Effector memory CD4-positive, alpha-beta T cell (primary cell): Measurements from ENCODE around the gene NTSR2.

Experiments used
- DNase-seq, 3 donors: peaks; one replicate each; pipeline ENCODE4 v3.0.0-alpha.2; 2020
- H3K27ac ChIP-seq: 2 replicates; pipeline ENCODE4 v1.7.0; 2013; ENCODE audit warnings: mild to moderate bottlenecking, low read length, moderate library complexity; ENCODE audit not compliant: insufficient read depth, poor library complexity, severe bottlenecking
- H3K27me3 ChIP-seq: replicated peaks from 2 replicates; pipeline ENCODE4 v1.7.0; 2013; ENCODE audit warnings: mild to moderate bottlenecking, low read length; ENCODE audit not compliant: insufficient read depth, control insufficient read depth, poor library complexity, severe bottlenecking
- H3K36me3 ChIP-seq: 2 replicates; pipeline ENCODE4 v1.7.0; 2013; ENCODE audit warnings: mild to moderate bottlenecking, low read length, moderate library complexity; ENCODE audit not compliant: control insufficient read depth, insufficient read depth
- H3K4me1 ChIP-seq: 2 replicates; pipeline ENCODE4 v1.7.0; 2013; ENCODE audit warnings: low read length, mild to moderate bottlenecking; ENCODE audit not compliant: control insufficient read depth, insufficient read depth, poor library complexity, severe bottlenecking
- H3K4me3 ChIP-seq: 2 replicates; pipeline ENCODE4 v1.7.0; 2013; ENCODE audit warnings: low read length, low read depth, mild to moderate bottlenecking; ENCODE audit not compliant: insufficient read depth, poor library complexity, severe bottlenecking
- H3K9me3 ChIP-seq: 2 replicates; pipeline ENCODE4 v1.7.0; 2013; ENCODE audit warnings: mild to moderate bottlenecking, low read length, moderate library complexity; ENCODE audit not compliant: control insufficient read depth

Gene NTSR2

DNA sequence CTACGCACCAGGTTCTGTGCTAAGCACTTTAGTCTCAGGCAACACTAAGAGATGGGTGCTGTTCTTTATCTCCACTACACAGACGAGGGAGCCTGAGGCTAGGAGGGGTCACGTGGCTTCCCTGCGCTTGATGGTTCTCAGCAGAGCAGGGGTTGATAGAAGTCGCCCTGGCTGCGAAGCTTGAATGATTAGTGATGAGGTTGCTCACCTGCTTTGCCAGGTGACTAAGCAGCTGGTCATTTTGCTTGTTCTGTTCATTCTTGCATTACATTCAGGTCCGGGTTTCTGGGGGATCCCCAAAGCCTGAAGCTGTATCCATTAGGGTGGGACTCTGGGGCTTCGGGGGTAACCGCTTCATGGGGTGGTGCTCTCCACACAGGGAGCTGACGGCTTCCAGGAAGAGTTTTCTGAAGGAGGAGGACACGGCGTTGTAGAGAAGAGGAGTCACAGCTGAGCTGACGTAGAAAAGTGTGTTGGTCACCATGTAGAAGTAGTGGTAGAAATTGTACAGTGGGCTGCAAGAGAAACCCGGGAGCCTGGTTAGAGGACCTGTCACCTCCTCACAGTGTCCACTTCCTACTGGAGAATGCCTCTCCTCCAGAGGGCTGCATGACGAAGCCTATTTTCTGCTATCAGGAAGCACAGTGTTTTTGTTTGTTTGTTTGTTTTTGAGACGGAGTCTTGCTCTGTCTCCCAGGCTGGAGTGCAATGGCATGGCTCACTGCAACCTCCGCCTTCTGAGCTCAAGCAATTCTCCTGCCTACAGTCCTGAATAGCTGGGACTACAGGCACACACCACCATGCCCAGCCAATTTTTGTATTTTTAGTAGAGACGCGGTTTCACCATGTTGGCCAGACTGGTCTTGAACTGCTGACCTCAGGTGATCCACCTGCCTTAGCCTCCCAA is 11.5 kb downstream of the NTSR2 start:
- Histone ChIP-seq H3K27ac (no peak overlapping the region), H3K4me3 (no peak overlapping the region), H3K27me3 (no peaks in the 10 kb centered on the region), H3K36me3 (no peaks in the 10 kb centered on the region), H3K9me3 (no peaks in the 10 kb centered on the region), H3K4me1 (no peaks in the 10 kb centered on the region)
- no peak for DNase-seq

DNA sequence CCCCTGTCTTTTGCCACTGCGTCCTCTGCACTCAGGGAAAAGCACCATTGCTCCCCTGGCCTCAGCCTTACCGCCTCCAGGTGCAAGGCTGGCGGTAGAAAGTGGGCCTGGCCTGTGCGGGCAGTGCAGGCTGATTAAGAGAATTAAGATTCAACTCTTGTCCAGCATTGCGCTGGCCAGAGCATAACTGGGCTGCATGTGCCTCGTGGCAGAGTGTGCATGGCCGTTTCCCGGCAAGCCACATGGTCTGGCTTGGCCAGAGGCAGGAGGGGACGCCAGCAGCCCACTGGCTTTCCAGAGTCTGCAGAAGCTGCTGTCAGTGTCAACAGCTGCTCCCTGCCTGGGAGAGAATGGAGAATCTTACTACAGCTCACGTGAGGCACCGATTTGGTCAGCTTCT is 12.3 kb downstream of the NTSR2 start:
- no peaks in the 10 kb centered on the region for H3K27me3 ChIP-seq
- H3K27ac ChIP-seq, result no peak overlapping the region
- no peak overlapping the region for H3K4me3 ChIP-seq
- no peaks in the 10 kb centered on the region for H3K9me3 ChIP-seq
- no peaks in the 10 kb centered on the region for H3K4me1 ChIP-seq
- H3K36me3 ChIP-seq, result no peaks in the 10 kb centered on the region
- no peak for DNase-seq

DNA sequence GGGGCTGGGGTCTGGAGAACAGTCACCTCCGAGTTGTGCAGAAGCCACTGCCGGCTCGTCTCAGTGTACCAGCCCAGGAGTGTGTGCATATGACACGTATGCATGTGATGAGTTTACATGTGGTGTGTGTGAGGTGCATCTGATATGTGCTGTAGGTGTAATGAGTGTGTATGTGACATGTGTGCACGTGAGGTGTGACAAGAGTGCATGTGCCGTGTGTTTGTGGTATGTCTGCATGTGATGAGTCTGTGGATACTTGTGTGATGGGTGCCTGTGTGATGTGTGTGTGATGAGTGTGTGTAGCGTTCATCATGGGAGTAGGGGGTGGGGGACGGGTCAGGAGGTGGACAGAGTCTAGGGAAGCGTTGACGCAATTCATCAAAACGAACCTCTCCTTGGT is 12.8 kb downstream of the NTSR2 start:
- no peak for DNase-seq
- Histone ChIP-seq H3K4me3 (no peak overlapping the region), H3K36me3 (no peaks in the 10 kb centered on the region), H3K9me3 (no peaks in the 10 kb centered on the region), H3K27ac (no peak overlapping the region), H3K4me1 (no peaks in the 10 kb centered on the region), H3K27me3 (no peaks in the 10 kb centered on the region)

DNA sequence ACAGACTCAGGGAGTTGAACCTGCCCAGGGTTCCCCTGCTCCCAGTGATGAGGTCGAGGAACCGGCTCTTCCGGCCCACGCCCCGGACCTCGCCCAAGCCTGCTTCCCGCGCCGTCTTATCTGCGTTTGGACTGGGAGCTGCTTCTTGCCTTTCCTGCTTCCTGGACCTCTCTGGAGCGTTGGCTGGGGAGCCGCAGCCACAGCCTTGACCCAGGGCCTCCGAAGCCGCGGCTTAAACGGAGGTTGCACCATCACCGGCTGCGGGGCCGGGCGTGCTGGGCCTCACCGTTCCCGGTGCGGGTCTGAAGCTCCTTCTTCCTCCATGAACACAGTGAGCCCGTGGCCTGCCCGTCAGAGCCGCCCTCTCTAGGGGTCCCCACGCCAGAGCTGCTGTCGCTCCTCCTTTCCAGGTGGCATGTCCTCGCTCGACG is 13.3 kb downstream of the NTSR2 start:
- no peaks in the 10 kb centered on the region for H3K9me3 ChIP-seq
- no peak for DNase-seq
- no peaks in the 10 kb centered on the region for H3K36me3 ChIP-seq
- no peak overlapping the region for H3K4me3 ChIP-seq
- H3K27ac ChIP-seq, result no peak overlapping the region
- H3K4me1 ChIP-seq, result no peaks in the 10 kb centered on the region
- H3K27me3 ChIP-seq, result no peaks in the 10 kb centered on the region

DNA sequence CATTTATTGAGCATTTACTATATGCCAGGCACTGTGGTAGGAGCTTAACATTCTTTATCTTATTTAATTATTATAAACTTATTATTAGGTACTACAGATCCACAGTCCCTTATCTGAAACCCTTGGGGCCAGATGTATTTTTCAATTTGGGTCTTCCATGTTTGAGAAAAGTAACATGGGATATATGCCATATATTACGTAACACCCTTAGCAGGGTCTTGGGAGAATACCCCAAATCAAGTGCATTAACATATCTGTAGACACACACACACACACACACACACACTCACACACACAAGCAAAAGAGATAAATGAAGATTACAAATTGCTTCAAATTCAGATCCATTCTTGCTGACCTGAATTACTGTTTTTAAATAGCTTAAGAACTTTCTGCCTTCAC is 13.7 kb downstream of the NTSR2 start:
- H3K9me3 ChIP-seq, result no peaks in the 10 kb centered on the region
- H3K4me3 ChIP-seq, result no peak overlapping the region
- H3K4me1 ChIP-seq, result no peaks in the 10 kb centered on the region
- no peaks in the 10 kb centered on the region for H3K36me3 ChIP-seq
- DNase-seq, result no peak
- no peaks in the 10 kb centered on the region for H3K27me3 ChIP-seq
- no peak overlapping the region for H3K27ac ChIP-seq

DNA sequence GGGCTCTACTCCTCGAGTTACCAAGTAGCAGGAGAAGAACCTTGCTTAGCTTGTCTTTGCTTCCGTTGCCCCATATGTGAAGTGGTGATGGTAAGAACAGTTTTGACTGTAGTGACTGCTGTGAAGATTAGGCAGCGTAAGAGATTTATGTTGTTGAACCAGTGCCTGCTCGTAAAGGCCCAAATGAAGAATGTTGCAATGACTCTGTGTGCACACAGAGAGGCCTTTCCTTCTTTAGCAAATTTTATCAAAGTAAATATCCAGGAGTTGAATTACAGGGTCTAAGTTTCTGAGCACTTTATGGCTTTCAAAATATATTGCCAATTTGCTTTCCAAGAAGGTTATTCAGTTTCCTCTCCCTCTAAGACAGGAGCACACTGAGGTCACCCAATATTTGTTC is 14.5 kb downstream of the NTSR2 start:
- DNase-seq, result no peak
- H3K9me3 ChIP-seq, result no peaks in the 10 kb centered on the region
- H3K4me3 ChIP-seq, result no peak overlapping the region
- no peaks in the 10 kb centered on the region for H3K4me1 ChIP-seq
- no peaks in the 10 kb centered on the region for H3K36me3 ChIP-seq
- H3K27me3 ChIP-seq, result no peaks in the 10 kb centered on the region
- no peak overlapping the region for H3K27ac ChIP-seq

DNA sequence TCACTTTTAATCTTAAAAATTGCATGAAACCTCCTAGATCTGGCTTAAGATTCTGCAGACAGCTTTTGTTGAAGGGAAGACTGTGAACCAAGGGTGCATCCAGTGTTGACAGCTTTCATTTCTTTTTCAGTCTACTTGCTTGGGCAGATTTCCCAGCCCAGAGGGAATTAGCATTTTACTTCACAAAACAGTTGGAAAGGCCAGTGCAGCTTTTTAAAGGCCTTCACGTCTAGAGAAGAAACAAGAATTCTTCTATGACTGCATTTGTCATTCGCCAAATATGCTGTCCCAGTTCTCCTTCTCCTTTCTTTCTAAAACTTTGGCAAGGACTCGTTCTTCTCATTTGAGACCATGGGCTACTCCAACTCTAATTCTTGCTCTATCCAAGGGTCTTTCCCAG is 17.4 kb downstream of the NTSR2 start:
- no peaks in the 10 kb centered on the region for H3K36me3 ChIP-seq
- H3K9me3 ChIP-seq, result no peaks in the 10 kb centered on the region
- no peak for DNase-seq
- no peak overlapping the region for H3K27ac ChIP-seq
- H3K27me3 ChIP-seq, result no peaks in the 10 kb centered on the region
- H3K4me1 ChIP-seq, result no peaks in the 10 kb centered on the region
- H3K4me3 ChIP-seq, result no peak overlapping the region

DNA sequence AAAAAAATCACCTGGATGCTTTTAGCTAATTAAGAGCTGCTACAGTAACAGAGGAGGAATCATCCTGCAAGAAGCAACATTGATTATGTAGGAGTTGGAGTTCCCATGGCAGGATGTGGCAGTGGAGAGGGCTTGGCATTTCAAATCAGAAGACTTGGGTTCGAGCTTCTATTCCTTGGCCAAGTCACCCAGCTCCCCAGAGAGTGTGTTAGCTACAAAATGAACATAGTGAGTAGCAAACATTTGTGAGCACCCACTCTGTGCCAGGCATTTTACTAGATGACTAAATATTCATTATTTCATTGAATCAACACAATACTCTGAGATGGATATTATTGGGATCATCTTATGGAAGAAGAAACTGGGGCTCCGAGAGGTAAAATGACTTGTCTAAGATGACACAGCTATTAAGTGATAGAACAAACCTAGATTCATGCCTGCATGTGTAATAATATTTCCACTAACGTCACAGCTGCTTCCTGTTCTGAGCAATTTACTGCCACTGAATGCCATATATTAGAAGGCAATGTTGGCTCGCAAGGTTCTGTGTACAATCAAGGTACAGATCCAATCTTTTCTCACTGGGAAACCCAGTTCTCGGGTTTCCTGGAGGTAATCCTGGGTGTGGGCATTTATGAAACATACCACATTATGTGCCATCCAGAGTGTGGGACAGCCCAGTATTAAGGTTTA is 18.0 kb downstream of the NTSR2 start:
- Histone ChIP-seq H3K9me3 (no peaks in the 10 kb centered on the region), H3K27ac (no peak overlapping the region), H3K4me1 (no peaks in the 10 kb centered on the region), H3K27me3 (no peaks in the 10 kb centered on the region), H3K4me3 (no peak overlapping the region), H3K36me3 (no peaks in the 10 kb centered on the region)
- no peak for DNase-seq

DNA sequence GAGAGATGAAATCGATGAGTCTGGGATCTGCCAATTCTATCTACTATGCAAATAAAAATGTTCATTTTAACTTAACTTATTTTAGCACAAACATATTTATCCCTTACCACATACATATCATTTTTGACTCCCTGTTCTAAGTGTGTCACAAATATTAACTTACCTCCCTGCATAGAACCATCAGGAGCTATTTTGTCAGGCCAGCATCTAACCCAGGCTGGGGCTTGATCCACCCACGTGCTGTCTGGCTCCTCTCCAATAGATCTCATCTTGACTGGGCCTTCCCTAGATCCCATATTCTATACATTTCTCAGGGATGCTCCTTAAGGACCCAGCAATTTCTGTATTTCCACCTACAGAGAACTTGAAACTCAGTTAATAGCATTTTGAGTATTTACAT is 20.9 kb downstream of the NTSR2 start:
- Histone ChIP-seq H3K4me3 (no peak overlapping the region), H3K9me3 (no peaks in the 10 kb centered on the region), H3K4me1 (no peaks in the 10 kb centered on the region)

DNA sequence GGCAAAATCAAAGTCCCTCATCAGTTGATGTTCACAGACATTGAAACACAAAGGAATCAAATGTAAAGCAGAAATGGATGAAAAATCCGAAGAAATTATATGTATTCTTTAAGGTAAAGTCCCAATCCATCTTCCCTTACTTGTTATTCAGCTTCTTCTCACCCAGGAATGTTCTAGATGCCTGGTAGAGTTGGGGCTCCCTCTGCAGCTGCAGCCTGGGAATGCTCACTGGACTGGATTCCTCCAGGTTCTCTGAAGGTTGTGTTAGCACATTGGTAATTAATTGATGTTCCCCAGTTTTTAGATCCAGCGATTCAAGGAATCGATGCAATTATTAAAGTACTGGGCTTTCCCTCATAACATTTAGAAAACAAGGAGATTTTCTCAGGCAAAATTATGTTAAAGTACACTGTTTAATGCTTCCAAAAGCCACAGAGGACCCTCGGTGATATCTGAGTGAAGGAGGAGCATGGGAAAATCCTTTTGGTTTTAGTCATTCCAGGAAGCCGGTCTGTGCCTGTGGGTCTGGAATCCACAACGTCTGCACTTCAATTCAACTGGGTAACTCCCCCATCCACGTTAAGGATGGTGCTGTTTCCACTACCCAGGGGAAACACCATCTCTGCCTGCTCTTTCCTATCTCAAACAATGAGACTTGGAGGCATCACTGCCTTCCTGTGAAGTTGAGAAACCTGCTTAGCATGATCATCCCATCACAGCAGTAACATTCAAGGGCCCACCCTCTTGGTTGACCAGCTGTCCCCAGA is 22.0 kb downstream of the NTSR2 start:
- no peak for DNase-seq

More for the DNA sequence above, 20.9 kb downstream of the NTSR2 start:
- DNase-seq, result no peak
- no peak overlapping the region for H3K27ac ChIP-seq
- H3K36me3 ChIP-seq, result no peaks in the 10 kb centered on the region
- H3K27me3 ChIP-seq, result no peaks in the 10 kb centered on the region

More for the DNA sequence above, 22.0 kb downstream of the NTSR2 start:
- Histone ChIP-seq H3K27ac (no peak overlapping the region), H3K9me3 (no peaks in the 10 kb centered on the region), H3K4me1 (no peaks in the 10 kb centered on the region), H3K4me3 (no peak overlapping the region), H3K36me3 (no peaks in the 10 kb centered on the region), H3K27me3 (no peaks in the 10 kb centered on the region)
